Measurements from ENCODE around the gene ZDHHC7.

ZDHHC7 gene

GRCh38 chr16:84930298-84931106, 80.8 kb downstream of the ZDHHC7 start:
- H3K4me3 ChIP-seq (ENCODE audit: low read length): no peak overlapping the region

GRCh38 chr16:84929421-84930297, 81.7 kb downstream of the ZDHHC7 start:
- DNase-seq (ENCODE audit: low read depth, low spot score): no peak
- no peak overlapping the region for H3K4me3 ChIP-seq (ENCODE audit: low read length)

More at GRCh38 chr16:84930298-84931106, 80.8 kb downstream of the ZDHHC7 start:
- DNase-seq (ENCODE audit: low read depth, low spot score): no peak

- DNase-seq (ENCODE audit: low read depth, low spot score): no peak
- H3K4me3 ChIP-seq (ENCODE audit: low read length): no peak overlapping the region
Measured at GRCh38 chr16:84928679-84929420, 82.5 kb downstream of the ZDHHC7 start.

- H3K4me3 ChIP-seq (ENCODE audit: low read length): no peak overlapping the region
- no peak for DNase-seq (ENCODE audit: low read depth, low spot score)
Measured at GRCh38 chr16:84927621-84928591, 83.4 kb downstream of the ZDHHC7 start.

- no peak overlapping the region for H3K4me3 ChIP-seq (ENCODE audit: low read length)
- DNase-seq (ENCODE audit: low read depth, low spot score): no peak
Measured at GRCh38 chr16:84926462-84926861, 84.9 kb downstream of the ZDHHC7 start.

- H3K4me3 ChIP-seq (ENCODE audit: low read length): no peak overlapping the region
- DNase-seq (ENCODE audit: low read depth, low spot score): no peak
Measured at GRCh38 chr16:84925773-84926372, 85.5 kb downstream of the ZDHHC7 start.

- peak; percentile 29 for DNase-seq (ENCODE audit: low read depth, low spot score)
- H3K4me3 ChIP-seq (ENCODE audit: low read length): no peak overlapping the region
Measured at GRCh38 chr16:84925092-84925772, 86.1 kb downstream of the ZDHHC7 start.

GRCh38 chr16:84924331-84925091, 86.8 kb downstream of the ZDHHC7 start:
- no peak for DNase-seq (ENCODE audit: low read depth, low spot score)
- no peak overlapping the region for H3K4me3 ChIP-seq (ENCODE audit: low read length)
